ENCODE results near the gene ANAPC13.

The ANAPC13 gene

DNA sequence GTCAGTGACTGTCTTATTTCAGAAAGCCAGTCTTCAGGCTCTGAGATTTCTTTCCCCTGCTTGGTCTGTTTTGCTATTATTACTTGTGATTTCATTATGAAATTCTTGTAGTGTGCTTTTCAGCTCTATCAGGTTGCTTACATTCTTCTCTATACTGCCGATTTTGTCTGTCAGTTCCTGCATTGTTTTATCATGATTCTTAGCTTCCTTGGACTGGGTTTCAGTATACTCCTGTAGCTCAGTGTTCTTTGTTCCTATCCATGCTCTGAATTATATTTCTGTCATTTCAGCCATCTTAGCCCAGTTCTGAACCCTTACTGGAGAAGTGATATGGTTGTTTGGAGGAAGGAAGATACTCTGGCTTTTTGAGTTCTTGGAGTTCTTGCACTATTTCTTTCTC, 40.5 kb upstream of the ANAPC13 start:
- H3K27me3 ChIP-seq (replicated peaks; ENCODE audit: control insufficient read depth, insufficient read depth, low read length) = no peaks in the 10 kb centered on the region
- DNase-seq (ENCODE audit: extremely low read depth, insufficient read length) = no peak
- no peak for TF ChIP-seq CTCF (IDR thresholded peaks at IDR 0.05; ENCODE audit: insufficient read depth, low read length, poor library complexity, severe bottlenecking)
- no peaks in the 10 kb centered on the region for H3K36me3 ChIP-seq (ENCODE audit: control insufficient read depth, insufficient read depth, low read length)
- H3K4me3 ChIP-seq (replicated peaks; ENCODE audit: low read depth, low read length) = no peak overlapping the region

- TF ChIP-seq CTCF (IDR thresholded peaks at IDR 0.05; ENCODE audit: insufficient read depth, low read length, poor library complexity, severe bottlenecking) = no peak
- H3K36me3 ChIP-seq (ENCODE audit: control insufficient read depth, insufficient read depth, low read length) = no peaks in the 10 kb centered on the region
- no peak for DNase-seq (ENCODE audit: extremely low read depth, insufficient read length)
- no peak overlapping the region for H3K4me3 ChIP-seq (replicated peaks; ENCODE audit: low read depth, low read length)
- H3K27me3 ChIP-seq (replicated peaks; ENCODE audit: control insufficient read depth, insufficient read depth, low read length) = no peaks in the 10 kb centered on the region
These were observed 39.5 kb upstream of the ANAPC13 start for GRCh38 chr3:134525293-134525692.

DNA sequence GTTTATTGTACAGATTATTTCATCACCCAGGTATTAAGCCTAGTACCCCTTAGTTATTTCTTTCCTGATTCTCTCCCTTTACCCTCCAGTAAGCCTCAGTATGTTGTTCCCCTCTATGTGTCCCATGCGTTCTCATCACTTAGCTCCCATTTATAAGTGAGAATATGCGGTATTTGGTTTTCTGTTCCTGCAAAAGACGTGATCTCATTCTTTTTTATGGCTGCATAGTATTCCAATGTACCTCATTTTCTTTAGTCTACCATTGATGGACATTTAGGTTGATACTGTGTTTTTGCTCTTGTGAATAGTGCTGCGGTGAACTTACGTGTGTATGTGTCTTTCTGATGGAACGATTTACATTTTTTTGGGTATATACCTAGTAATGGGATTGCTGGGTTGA, 36.8 kb upstream of the ANAPC13 start:
- Histone ChIP-seq H3K27me3 (replicated peaks; ENCODE audit: control insufficient read depth, insufficient read depth, low read length) (no peaks in the 10 kb centered on the region), H3K4me3 (replicated peaks; ENCODE audit: low read depth, low read length) (no peak overlapping the region), H3K36me3 (ENCODE audit: control insufficient read depth, insufficient read depth, low read length) (no peaks in the 10 kb centered on the region)
- DNase-seq (ENCODE audit: extremely low read depth, insufficient read length) = no peak
- no peak for TF ChIP-seq CTCF (IDR thresholded peaks at IDR 0.05; ENCODE audit: insufficient read depth, low read length, poor library complexity, severe bottlenecking)

- no peak overlapping the region for H3K4me3 ChIP-seq (replicated peaks; ENCODE audit: low read depth, low read length)
- DNase-seq (ENCODE audit: extremely low read depth, insufficient read length) = no peak
- no peaks in the 10 kb centered on the region for H3K27me3 ChIP-seq (replicated peaks; ENCODE audit: control insufficient read depth, insufficient read depth, low read length)
- TF ChIP-seq CTCF (IDR thresholded peaks at IDR 0.05; ENCODE audit: insufficient read depth, low read length, poor library complexity, severe bottlenecking) = no peak
- no peaks in the 10 kb centered on the region; the same call in 1 of the 2 replicates for H3K36me3 ChIP-seq (ENCODE audit: control insufficient read depth, insufficient read depth, low read length)
These were observed 32.0 kb upstream of the ANAPC13 start for GRCh38 chr3:134517791-134518190.

DNA sequence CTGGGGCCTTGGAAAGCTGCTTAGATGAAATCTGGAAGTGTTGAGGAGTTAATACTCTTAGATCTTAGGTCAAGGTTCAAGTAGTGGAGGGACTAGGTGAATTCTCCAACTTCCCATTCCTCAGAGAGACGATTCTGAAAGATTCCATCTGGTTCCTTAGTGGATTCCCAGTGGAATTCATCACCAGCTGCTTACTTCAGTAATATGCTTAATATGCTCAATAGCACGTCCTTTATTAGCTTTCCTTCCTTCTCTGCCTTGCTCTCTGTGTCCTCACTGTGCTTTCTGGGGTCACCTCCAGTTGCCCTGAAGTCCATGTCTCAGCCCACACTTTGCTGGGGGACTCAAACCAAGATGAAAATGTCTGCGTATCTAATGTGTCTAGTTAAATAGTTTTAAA, 31.1 kb upstream of the ANAPC13 start:
- no peak for TF ChIP-seq CTCF (IDR thresholded peaks at IDR 0.05; ENCODE audit: insufficient read depth, low read length, poor library complexity, severe bottlenecking)
- no peak for DNase-seq (ENCODE audit: extremely low read depth, insufficient read length)
- H3K36me3 ChIP-seq (ENCODE audit: control insufficient read depth, insufficient read depth, low read length) = no peaks in the 10 kb centered on the region; the same call in 1 of the 2 replicates

GRCh38 chr3:134511500-134511899, 25.7 kb upstream of the ANAPC13 start:
- Histone ChIP-seq H3K4me3 (replicated peaks; ENCODE audit: low read depth, low read length) (no peak overlapping the region), H3K27me3 (replicated peaks; ENCODE audit: control insufficient read depth, insufficient read depth, low read length) (no peaks in the 10 kb centered on the region), H3K36me3 (ENCODE audit: control insufficient read depth, insufficient read depth, low read length) (peaks cover 2% of the 10 kb centered on the region)
- no peak for DNase-seq (ENCODE audit: extremely low read depth, insufficient read length)
- no peak for TF ChIP-seq CTCF (IDR thresholded peaks at IDR 0.05; ENCODE audit: insufficient read depth, low read length, poor library complexity, severe bottlenecking)

More for the DNA sequence above, 31.1 kb upstream of the ANAPC13 start:
- H3K4me3 ChIP-seq (replicated peaks; ENCODE audit: low read depth, low read length) = no peak overlapping the region
- H3K27me3 ChIP-seq (replicated peaks; ENCODE audit: control insufficient read depth, insufficient read depth, low read length) = no peaks in the 10 kb centered on the region
